Erythroblast (primary cell): ENCODE results near the gene CYSRT1.

Source experiments
- GATA1 ChIP-seq: IDR thresholded peaks from 2 replicates; pipeline ENCODE4 v1.6.1; 2011; ENCODE audit warnings: low read depth, mild to moderate bottlenecking, control low read depth, low read length, moderate library complexity
- POLR2A ChIP-seq: IDR thresholded peaks from 2 replicates; pipeline ENCODE4 v1.6.1; 2011; ENCODE audit warnings: mild to moderate bottlenecking, low read length

- TF ChIP-seq POLR2A (no peak), GATA1 (no peak)
Measured at GRCh38 chr9:137199411-137200121, 25.4 kb upstream of the CYSRT1 start.
